ENCODE data around the gene UROD. TPM values are rescaled to one million over a fixed set of nuclear protein-coding genes. Genes with fewer than 3 reads are reported as not detected.
A peak's percentile ranks its signal among the peaks of the same experiment; 100 is the strongest.
"Not testable (repeated sequence)": the region's sequence is repeated elsewhere in the genome, so short reads cannot be mapped to it uniquely, and the experiment has no call there.

UROD gene
- total RNA-seq, 5 donors from 2014 or later (not counting 1 experiment from before 2014, with no cell fraction given) = 52.0 to 58.6 (median 57.3) TPM

DNA sequence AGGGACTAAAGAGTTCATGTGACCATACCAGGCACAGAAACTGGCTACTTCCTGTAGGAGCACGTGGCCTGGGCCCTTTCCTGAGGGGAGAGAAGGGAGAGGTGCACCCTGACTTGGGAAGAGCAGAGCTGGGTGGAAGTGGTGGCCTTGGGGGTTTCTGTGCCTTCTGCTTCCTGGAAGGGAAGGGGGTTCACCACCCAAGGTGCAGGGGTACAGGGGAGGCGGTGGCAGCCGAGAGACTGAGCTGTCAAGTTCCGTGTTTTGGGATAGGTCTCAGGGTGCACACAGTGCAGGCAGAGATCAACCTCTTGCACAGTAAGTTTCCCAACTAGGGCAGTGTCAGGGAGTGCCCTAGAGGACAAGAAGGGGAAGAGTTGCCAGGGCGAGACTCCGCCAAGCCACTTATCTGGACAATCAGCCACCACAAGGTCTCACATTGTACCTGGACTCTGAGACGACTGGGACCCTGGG lies 11.0 kb upstream of the UROD start:
- H3K27me3 ChIP-seq (replicated peaks in 1 of 2; ENCODE audit: control insufficient read depth in 2 of 2, extremely low read depth in 1 of 2, insufficient read depth in 2 of 2, low read length in 1 of 2) = no peaks in the 10 kb centered on the region
- H3K27ac ChIP-seq (ENCODE audit: low read length) = no peak overlapping the region
- no peaks in the 10 kb centered on the region for H3K9me3 ChIP-seq
- H3K4me3 ChIP-seq (ENCODE audit: control insufficient read depth in 1 of 2, extremely low read depth in 1 of 2, low read length in 1 of 2) = no peak overlapping the region
- Mint-ChIP-seq H3K4me1 (peaks cover 3 to 11% (median 8%) of the 10 kb centered on the region in 3 donors), H3K27me3 (no peaks in the 10 kb centered on the region), H3K27ac (peak overlapping the region; percentile 13 to 37), H3K36me3 (peaks cover 36% of the 10 kb centered on the region), H3K4me3 (no peak overlapping the region), H3K9me3 (no peaks in the 10 kb centered on the region)
- CTCF ChIA-PET = no interaction called here
- POLR2A ChIA-PET = no interaction called here
- ATAC-seq (replicated peaks in 1 of 4) (peak in 1 of 4 experiments; percentile 14), DNase-seq (no peak)
- peaks cover 21 to 43% of the 10 kb centered on the region in 2 donors for H3K36me3 ChIP-seq (ENCODE audit: control insufficient read depth in 2 of 2, extremely low read depth in 1 of 2, insufficient read depth in 1 of 2, low read length in 1 of 2)
- 67% methylated on average over 3 of the region's 7 CpGs for WGBS (ENCODE audit: insufficient coverage)
- no peaks in the 10 kb centered on the region for H3K4me1 ChIP-seq (ENCODE audit: control insufficient read depth in 1 of 2, extremely low read depth in 1 of 2, insufficient read depth in 2 of 2, low read length in 2 of 2)

DNA sequence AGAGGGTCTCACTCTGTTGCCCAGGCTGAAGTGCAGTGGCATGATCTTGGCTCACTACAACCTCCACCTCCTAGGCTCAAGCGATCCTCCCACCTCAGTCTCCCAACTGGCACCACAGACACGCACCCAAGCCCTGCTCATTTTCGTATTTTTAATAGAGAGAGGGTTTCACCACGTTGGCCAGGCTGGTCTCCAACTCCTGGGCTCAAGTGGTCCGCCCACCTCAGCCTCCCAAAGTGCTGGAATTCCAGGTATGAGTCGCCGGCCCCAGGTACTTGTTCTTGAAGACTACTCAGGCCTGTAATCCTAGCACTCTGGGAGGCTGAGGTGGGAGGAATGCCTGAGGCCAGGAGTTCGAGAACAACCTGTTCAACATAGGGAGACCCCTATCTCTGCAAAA lies 10.5 kb upstream of the UROD start:
- DNase-seq; POLR2A ChIA-PET; H3K27me3 ChIP-seq (replicated peaks in 1 of 2; ENCODE audit: control insufficient read depth in 2 of 2, extremely low read depth in 1 of 2, insufficient read depth in 2 of 2, low read length in 1 of 2); H3K4me3 Mint-ChIP-seq; H3K27ac Mint-ChIP-seq; H3K9me3 ChIP-seq; H3K9me3 Mint-ChIP-seq; CTCF ChIA-PET; H3K4me3 ChIP-seq (ENCODE audit: control insufficient read depth in 1 of 2, extremely low read depth in 1 of 2, low read length in 1 of 2); H3K4me1 ChIP-seq (ENCODE audit: control insufficient read depth in 1 of 2, extremely low read depth in 1 of 2, insufficient read depth in 2 of 2, low read length in 2 of 2); ATAC-seq (replicated peaks in 1 of 4); H3K27ac ChIP-seq (ENCODE audit: low read length); H3K27me3 Mint-ChIP-seq: not testable (repeated sequence)
- Mint-ChIP-seq H3K4me1 (peaks cover 3 to 11% (median 8%) of the 10 kb centered on the region in 3 donors), H3K36me3 (peaks cover 37% of the 10 kb centered on the region)
- WGBS (ENCODE audit: insufficient coverage) = no CpG with 5 or more reads among the region's 8 CpGs
- H3K36me3 ChIP-seq (ENCODE audit: control insufficient read depth in 2 of 2, extremely low read depth in 1 of 2, insufficient read depth in 1 of 2, low read length in 1 of 2) = peaks cover 24 to 46% of the 10 kb centered on the region in 2 donors

- Mint-ChIP-seq H3K4me3 (no peak overlapping the region), H3K36me3 (peaks cover 47% of the 10 kb centered on the region), H3K27me3 (no peaks in the 10 kb centered on the region), H3K9me3 (no peaks in the 10 kb centered on the region), H3K27ac (no peak overlapping the region), H3K4me1 (peaks cover 3 to 11% (median 8%) of the 10 kb centered on the region in 3 donors)
- ChIA-PET CTCF (no interaction called here), POLR2A (no interaction called here)
- Histone ChIP-seq H3K4me3 (ENCODE audit: control insufficient read depth in 1 of 2, extremely low read depth in 1 of 2, low read length in 1 of 2) (no peak overlapping the region), H3K36me3 (ENCODE audit: control insufficient read depth in 2 of 2, extremely low read depth in 1 of 2, insufficient read depth in 1 of 2, low read length in 1 of 2) (peaks cover 29 to 59% of the 10 kb centered on the region in 2 donors), H3K27ac (ENCODE audit: low read length) (no peak overlapping the region), H3K4me1 (ENCODE audit: control insufficient read depth in 1 of 2, extremely low read depth in 1 of 2, insufficient read depth in 2 of 2, low read length in 2 of 2) (no peaks in the 10 kb centered on the region), H3K9me3 (no peaks in the 10 kb centered on the region), H3K27me3 (replicated peaks in 1 of 2; ENCODE audit: control insufficient read depth in 2 of 2, extremely low read depth in 1 of 2, insufficient read depth in 2 of 2, low read length in 1 of 2) (no peaks in the 10 kb centered on the region)
- 95% methylated on average over 13 of the region's 17 CpGs for WGBS (ENCODE audit: insufficient coverage)
- no peak for ATAC-seq (replicated peaks in 1 of 4)
- DNase-seq = no peak
Observed at GRCh38 chr1:45002650-45003645, 9.1 kb upstream of the UROD start.

DNA sequence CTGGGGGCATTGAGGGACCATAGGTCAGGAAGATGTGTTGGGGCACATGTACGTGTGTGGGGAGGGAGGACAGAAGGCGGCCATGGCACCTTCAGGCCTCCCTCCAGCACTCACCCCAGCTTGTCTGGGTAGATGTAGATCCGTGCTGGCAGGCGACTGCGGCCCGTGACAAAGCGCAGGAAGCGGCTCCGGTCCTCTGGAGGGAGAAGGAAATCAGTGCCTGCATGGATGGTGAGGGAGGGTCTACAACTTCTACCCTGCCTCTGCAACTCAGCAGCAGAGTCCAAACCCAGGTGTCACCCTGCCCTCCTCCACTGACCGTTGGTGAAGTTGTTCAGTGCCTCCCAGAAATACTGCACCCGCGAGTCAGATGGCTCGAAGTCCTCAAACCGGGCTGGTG lies 8.3 kb upstream of the UROD start:
- no peaks in the 10 kb centered on the region for H3K9me3 Mint-ChIP-seq
- Histone ChIP-seq H3K27ac (ENCODE audit: low read length) (no peak overlapping the region), H3K4me1 (ENCODE audit: control insufficient read depth in 1 of 2, extremely low read depth in 1 of 2, insufficient read depth in 2 of 2, low read length in 2 of 2) (peaks cover 0 to under 1% of the 10 kb centered on the region in 2 experiments), H3K36me3 (ENCODE audit: control insufficient read depth in 2 of 2, extremely low read depth in 1 of 2, insufficient read depth in 1 of 2, low read length in 1 of 2) (peaks cover 37 to 67% of the 10 kb centered on the region in 2 donors), H3K4me3 (ENCODE audit: control insufficient read depth in 1 of 2, extremely low read depth in 1 of 2, low read length in 1 of 2) (no peak overlapping the region), H3K9me3 (no peaks in the 10 kb centered on the region), H3K27me3 (replicated peaks in 1 of 2; ENCODE audit: control insufficient read depth in 2 of 2, extremely low read depth in 1 of 2, insufficient read depth in 2 of 2, low read length in 1 of 2) (no peaks in the 10 kb centered on the region)
- H3K4me3 Mint-ChIP-seq = no peak overlapping the region
- DNase-seq (no peak), ATAC-seq (replicated peaks in 1 of 4) (no peak)
- WGBS (ENCODE audit: insufficient coverage) = 93% methylated on average over 5 of the region's 14 CpGs
- peaks cover 3 to 13% (median 12%) of the 10 kb centered on the region in 3 donors for H3K4me1 Mint-ChIP-seq
- H3K27me3 Mint-ChIP-seq = no peaks in the 10 kb centered on the region
- H3K36me3 Mint-ChIP-seq = peaks cover 55% of the 10 kb centered on the region
- no peak overlapping the region for H3K27ac Mint-ChIP-seq
- ChIA-PET CTCF (no interaction called here), POLR2A (no interaction called here)

- Mint-ChIP-seq H3K36me3 (peaks cover 61% of the 10 kb centered on the region), H3K4me3 (no peak overlapping the region), H3K27ac (no peak overlapping the region), H3K27me3 (no peaks in the 10 kb centered on the region), H3K9me3 (no peaks in the 10 kb centered on the region), H3K4me1 (peaks cover 10 to 19% (median 19%) of the 10 kb centered on the region in 3 donors)
- H3K4me3 ChIP-seq (ENCODE audit: control insufficient read depth in 1 of 2, extremely low read depth in 1 of 2, low read length in 1 of 2) = no peak overlapping the region
- H3K27me3 ChIP-seq (replicated peaks in 1 of 2; ENCODE audit: control insufficient read depth in 2 of 2, extremely low read depth in 1 of 2, insufficient read depth in 2 of 2, low read length in 1 of 2) = no peaks in the 10 kb centered on the region
- no peaks in the 10 kb centered on the region for H3K9me3 ChIP-seq
- H3K27ac ChIP-seq (ENCODE audit: low read length) = no peak overlapping the region
- peaks cover 0 to 7% of the 10 kb centered on the region in 2 experiments for H3K4me1 ChIP-seq (ENCODE audit: control insufficient read depth in 1 of 2, extremely low read depth in 1 of 2, insufficient read depth in 2 of 2, low read length in 2 of 2)
- CTCF ChIA-PET = no interaction called here
- POLR2A ChIA-PET = no interaction called here
- peaks cover 38 to 74% of the 10 kb centered on the region in 2 donors for H3K36me3 ChIP-seq (ENCODE audit: control insufficient read depth in 2 of 2, extremely low read depth in 1 of 2, insufficient read depth in 1 of 2, low read length in 1 of 2)
- WGBS (ENCODE audit: insufficient coverage) = 100% methylated on average over 1 of the region's 7 CpGs
- DNase-seq (no peak), ATAC-seq (replicated peaks in 1 of 4) (no peak)
Observed at GRCh38 chr1:45004281-45004920, 7.7 kb upstream of the UROD start.

DNA sequence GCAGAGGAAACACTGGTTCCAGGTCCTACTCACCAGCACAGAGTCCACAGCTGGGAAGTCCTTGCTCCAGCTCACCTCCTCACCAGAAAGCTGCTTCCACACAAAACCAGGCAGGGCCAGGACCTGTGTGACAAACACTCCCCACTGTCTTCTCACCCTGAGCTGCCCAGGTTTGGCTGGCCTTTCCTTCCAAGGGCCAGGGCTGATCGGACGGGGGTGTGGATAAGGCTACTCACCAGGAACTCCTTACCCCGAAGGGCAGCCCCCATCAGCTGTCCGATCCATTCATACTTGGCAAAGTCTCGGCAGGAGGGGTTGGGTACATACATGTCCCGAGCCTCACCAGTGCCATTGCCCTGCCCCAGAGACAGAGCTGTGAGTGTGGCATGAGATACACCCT lies 6.3 kb upstream of the UROD start:
- ATAC-seq (replicated peaks in 1 of 4) = no peak
- WGBS (ENCODE audit: insufficient coverage) = 96% methylated on average over 6 of the region's 6 CpGs
- Histone ChIP-seq H3K9me3 (no peaks in the 10 kb centered on the region), H3K36me3 (ENCODE audit: control insufficient read depth in 2 of 2, extremely low read depth in 1 of 2, insufficient read depth in 1 of 2, low read length in 1 of 2) (peaks cover 38 to 76% of the 10 kb centered on the region in 2 donors), H3K27ac (ENCODE audit: low read length) (no peak overlapping the region), H3K27me3 (replicated peaks in 1 of 2; ENCODE audit: control insufficient read depth in 2 of 2, extremely low read depth in 1 of 2, insufficient read depth in 2 of 2, low read length in 1 of 2) (no peaks in the 10 kb centered on the region), H3K4me3 (ENCODE audit: control insufficient read depth in 1 of 2, extremely low read depth in 1 of 2, low read length in 1 of 2) (no peak overlapping the region), H3K4me1 (ENCODE audit: control insufficient read depth in 1 of 2, extremely low read depth in 1 of 2, insufficient read depth in 2 of 2, low read length in 2 of 2) (peaks cover 5 to 20% of the 10 kb centered on the region in 2 experiments)
- CTCF ChIA-PET = interaction anchor here in 1 of 2 donors (0.8 kb wide), 1 partner anchor 9 kb away, joined by 3 read pairs; no protein-coding TSS in a partner anchor
- H3K4me1 Mint-ChIP-seq = peaks cover 18 to 26% (median 25%) of the 10 kb centered on the region in 3 donors
- no peak overlapping the region for H3K4me3 Mint-ChIP-seq
- H3K27ac Mint-ChIP-seq = no peak overlapping the region
- H3K36me3 Mint-ChIP-seq = peaks cover 61% of the 10 kb centered on the region
- POLR2A ChIA-PET = interaction anchor here in 1 of 2 donors (0.6 kb wide), 1 partner anchor 1710 kb away, joined by 4 read pairs; no protein-coding TSS in a partner anchor
- no peaks in the 10 kb centered on the region for H3K27me3 Mint-ChIP-seq
- H3K9me3 Mint-ChIP-seq = no peaks in the 10 kb centered on the region
- no peak for DNase-seq
